NCI-H128 (cell line): ENCODE results near the gene ASMTL.
"Not testable (repeated sequence)": the region's sequence is repeated elsewhere in the genome, so short reads cannot be mapped to it uniquely, and the experiment has no call there.

Experiments
- DNase-seq: peaks from one replicate; lab custom pipeline; 2025; ENCODE audit not compliant: unreplicated experiment; lab: John Stamatoyannopoulos, UW

The ASMTL gene

DNA sequence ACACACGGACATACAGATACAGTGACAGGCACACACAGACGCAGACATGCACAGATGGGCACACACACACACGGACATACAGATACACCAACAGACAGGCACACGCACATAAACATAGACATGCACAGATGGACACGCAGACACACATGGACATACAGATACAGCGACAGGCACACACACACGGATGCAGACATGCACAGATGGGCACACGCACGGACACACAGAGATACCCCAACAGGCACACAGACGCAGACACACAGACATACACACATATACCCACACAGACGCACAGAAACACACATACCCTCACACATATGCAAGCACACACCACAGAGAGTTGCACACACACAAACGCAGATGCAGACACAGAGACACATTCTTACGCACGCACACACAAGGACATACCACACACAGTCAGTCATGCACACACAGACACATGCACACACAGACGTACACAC is 36.4 kb downstream of the ASMTL start:
- no peak for DNase-seq

GRCh38 chrX:1412551-1413161 is 40.1 kb downstream of the ASMTL start:
- no peak for DNase-seq

DNA sequence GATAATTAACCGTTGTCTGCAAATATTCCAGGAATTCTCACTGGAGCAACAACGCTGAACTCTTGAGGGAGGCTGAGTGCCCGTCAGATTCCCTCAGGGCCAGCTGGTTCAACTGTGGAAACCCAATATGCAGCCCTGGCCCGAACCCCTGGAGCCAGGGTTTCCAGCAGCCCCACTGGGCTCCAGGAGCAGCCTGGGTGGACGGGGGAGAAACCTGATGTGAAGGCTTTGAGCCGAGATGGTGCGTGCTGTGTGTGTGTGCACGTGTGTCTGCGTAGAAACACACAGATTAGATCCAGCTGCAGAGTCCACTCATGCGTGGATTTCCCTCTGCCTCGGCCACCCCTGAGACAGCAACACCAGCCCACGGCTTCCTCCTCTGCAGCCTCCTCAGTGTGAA is 41.4 kb downstream of the ASMTL start:
- no peak for DNase-seq

DNA sequence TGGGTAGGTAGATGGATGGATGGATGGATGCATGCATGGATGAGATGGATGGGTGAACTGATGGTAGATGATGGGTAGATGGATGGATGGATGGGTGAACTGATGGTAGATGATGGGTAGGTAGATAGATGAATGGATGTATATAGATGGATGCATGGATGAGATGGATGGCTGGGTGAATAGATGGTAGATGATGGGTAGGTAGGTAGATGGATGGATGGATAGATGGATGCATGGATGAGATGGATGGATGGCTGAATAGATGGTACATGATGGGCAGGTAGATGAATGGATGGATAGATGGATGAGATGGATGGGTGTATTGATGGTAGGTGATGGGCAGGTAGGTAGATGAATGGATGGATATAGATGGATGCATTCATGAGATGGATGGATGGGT is 45.7 kb downstream of the ASMTL start:
- no peak for DNase-seq

- not testable (repeated sequence) for DNase-seq
These were observed 46.9 kb downstream of the ASMTL start for GRCh38 chrX:1405769-1406168.

- not testable (repeated sequence) for DNase-seq
These were observed 48.8 kb downstream of the ASMTL start for GRCh38 chrX:1403867-1404266.

DNA sequence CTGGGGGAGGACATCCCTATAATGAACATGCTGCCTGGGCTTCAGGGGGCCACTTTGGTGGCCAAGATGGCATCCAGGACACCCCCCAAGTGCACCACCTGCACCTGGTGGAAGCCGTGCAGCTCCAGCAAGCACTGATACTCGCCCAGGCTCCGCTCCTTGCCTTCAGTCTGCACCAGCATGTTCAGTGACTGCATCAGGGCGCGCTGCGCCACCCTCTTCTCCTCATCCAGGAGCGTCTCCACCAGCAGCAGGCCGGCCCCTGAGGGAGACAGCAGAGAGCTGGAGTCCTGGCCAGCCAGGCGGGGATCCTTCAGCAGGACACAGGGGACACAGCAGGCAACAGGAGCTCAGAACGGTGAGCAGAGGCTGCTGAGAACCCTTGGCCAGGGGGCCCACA is 49.5 kb downstream of the ASMTL start:
- no peak for DNase-seq

DNA sequence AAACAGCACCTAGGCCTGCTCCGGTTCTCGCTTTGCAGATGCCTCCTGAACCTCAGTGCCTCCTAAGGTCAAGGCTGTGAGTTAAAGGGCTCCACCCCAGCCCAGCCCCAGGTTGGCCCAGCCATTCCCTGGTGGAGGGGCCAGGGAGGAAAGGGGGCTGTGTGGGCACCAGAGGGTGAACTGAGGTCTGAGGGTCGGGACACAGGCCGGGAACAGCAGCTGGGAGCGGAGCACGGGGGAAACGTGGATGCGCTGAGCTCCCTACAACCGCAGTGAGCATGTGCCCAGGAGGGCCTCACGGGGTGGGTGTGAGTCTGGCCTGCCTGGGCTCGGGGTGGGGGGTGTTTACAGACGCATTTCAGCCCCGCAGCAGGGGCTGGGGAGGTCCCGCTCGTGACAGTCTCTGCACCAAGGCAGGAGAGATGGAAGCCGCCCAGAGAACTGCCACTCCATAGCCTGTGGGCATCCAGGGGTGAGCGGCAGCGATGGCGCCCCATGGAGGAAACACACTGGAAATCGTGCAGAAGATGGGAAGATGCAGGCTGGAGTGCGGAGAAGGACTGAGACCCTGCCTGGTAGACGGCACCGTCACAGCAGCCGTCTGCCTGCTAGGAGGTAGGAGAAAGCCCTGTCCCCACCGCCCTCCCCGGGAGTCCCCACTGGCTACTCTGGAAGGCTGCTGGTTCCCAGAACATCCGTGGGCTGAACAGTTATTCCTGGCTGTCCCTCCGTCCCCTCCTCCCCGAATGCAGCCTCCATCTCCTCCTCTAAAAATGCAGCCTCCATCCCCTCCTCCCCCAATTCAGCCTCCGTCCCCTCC is 50.9 kb downstream of the ASMTL start:
- DNase-seq = no peak

- no peak for DNase-seq
These were observed 51.8 kb downstream of the ASMTL start for GRCh38 chrX:1400742-1401471.

GRCh38 chrX:1400049-1400448 is 52.7 kb downstream of the ASMTL start:
- no peak for DNase-seq

- DNase-seq = no peak
These were observed 54.0 kb downstream of the ASMTL start for GRCh38 chrX:1398431-1399340.

- no peak for DNase-seq
These were observed 55.1 kb downstream of the ASMTL start for GRCh38 chrX:1397441-1398270.

- DNase-seq = no peak
These were observed 55.7 kb downstream of the ASMTL start for GRCh38 chrX:1397001-1397400.

DNA sequence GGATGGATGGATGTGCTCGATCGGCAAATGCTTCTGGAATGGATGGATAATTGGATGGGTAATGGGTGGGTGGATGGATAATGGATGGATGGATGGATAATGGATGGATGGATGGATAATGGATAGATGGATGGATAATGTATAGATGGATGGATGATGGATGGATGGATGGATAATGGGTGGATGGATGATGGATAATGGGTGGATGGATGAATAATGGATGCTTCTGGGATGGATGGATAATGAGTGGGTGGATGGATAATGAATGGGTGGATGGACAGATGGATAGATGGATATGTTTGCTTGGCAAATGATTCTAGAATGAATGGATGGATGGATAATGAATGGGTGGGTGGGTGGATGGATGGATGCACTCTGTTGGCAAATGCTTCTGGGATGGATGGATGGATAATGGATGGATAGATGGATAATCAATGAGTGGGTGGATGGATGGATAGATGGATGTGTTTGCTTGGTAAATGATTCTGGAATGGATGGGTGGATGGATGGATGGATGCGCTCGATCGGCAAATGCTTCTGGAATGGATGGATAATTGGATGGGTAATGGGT is 57.0 kb downstream of the ASMTL start:
- DNase-seq = no peak

DNA sequence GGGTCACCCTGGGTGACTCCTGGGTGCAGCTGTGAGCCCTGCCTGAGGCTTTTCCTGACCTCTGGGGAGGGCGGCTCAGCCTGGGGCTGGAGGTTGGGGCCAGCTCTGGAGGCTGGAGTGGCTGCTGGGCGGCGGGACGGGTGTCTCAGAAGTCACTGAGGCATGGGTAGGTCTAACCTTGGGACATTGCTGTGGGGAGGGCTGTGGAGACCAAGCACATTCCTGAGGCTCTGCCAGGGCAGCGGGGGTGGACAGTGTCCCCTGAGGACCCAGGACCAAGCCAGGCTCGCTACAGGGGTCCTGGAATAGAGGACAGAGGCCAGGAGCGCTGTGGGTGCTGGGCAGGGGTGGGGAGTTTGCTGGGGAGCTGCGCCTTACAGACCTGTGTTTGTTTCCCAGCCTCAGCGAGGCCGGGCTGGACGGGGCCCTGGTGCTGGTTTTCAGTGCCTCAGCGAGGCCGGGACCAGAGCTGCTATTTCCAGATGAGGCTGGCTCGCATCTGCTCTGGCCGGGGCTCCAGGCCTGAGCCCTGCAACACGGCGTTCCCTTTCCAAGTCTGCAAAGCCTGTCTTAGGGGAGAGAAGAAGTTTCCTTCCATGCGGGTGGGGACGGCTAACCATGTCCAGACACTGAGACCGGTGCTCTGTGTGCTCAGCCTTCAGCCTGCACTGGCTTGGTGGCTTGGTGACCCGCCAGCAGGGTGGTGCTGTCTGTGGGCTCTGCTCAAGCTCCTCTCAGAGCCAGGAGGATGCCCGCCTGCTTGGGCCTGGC is 57.8 kb downstream of the ASMTL start:
- no peak for DNase-seq

GRCh38 chrX:1393871-1394615 is 58.7 kb downstream of the ASMTL start:
- no peak for DNase-seq

DNA sequence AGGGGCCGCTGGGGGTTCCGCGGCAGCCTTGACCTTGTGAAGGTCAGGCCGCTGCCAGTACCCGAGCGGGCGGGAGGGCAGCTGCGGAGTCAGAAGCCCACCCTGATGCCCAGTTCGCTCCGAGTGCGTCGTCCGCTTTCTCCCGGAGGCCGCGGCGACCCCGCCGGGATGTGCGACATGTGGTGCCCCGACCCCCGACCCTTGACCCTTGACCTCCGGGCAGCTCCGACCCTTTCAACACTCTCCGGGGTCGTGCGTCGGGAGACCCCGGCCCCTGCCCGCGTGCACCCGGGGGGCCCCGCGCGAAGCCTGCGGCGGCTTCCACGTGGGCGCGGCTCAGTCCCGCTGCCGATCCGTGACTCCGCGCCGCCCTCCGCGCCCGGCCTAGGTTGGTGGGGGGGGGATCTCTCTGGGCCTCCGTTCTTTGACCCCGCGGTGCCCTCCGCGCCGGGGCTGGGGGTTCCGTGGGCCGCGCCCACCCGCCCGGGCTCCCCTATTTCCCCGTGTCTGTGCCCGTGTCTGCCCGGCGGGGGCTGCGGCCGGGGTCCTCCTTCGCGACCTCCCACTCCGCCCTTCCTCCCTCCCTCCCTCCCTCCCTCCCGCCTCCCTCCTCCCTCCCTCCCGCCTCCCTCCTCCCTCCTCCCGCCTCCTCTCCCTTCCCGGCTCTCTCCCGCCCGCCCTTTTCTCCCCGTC is 60.2 kb downstream of the ASMTL start:
- no peak for DNase-seq
